GM19238 (cell line): Measurements from ENCODE around the gene SPAG4.

Experiments
- DNase-seq: peaks from one replicate; pipeline ENCODE4 v3.0.0; 2011; ENCODE audit warnings: low spot score; ENCODE audit not compliant: insufficient read length

SPAG4 gene

DNA sequence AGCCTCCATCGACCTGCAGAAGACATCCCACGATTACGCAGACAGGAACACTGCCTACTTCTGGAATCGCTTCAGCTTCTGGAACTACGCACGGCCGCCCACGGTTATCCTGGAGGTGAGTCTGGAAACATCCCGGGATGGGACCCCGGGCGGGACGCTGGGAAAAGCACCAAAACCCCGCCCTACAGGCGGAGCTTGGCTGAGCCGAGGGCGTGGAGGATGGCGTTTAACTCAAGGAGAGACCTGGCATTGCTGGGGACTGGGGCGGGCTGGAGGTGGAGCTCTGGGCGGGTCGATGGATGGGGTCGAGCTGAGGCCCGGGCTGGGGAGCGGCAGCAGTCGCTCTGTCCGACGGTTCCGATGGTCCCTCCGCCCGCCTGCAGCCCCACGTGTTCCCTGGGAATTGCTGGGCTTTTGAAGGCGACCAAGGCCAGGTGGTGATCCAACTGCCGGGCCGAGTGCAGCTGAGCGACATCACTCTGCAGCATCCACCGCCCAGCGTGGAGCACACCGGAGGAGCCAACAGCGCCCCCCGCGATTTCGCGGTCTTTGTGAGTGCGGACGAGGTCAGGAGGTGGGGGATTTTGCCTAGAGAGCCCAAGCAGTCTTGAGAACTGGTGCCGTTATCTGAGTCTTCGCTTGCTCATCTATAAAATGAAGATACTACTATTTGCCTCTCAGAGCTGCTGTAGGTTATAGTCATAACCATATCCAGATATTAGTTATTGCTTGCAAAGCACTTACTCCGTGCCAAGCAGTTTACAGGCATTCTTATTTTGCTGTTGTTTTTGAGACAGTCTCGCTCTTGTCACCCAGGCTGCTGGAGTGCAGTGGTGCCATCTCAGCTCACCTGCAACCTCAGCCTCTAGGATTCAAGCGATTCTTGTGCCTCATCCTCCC is 3.8 kb downstream of the SPAG4 start:
- peak; percentile 77 for DNase-seq

- no peak for DNase-seq
Measured at GRCh38 chr20:35620818-35621559, 5.4 kb downstream of the SPAG4 start.

DNA sequence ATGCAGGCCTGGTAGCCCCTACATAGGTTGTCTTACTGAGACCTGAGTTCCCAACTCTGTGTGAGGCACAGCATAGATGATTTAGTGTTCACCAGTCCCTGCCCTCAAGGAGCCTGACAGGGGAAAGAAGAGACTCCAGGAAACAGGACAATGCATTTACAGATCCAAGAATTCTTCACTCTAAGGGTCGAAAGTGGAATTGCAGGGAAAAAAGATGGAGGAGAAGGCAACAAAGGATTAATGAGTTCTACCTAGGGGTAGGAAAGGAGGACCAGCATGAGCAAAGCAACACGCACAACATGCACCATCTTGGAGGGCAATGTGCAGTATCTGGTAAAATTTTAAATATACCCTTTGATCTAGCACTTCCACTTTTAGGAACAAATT is 5.9 kb downstream of the SPAG4 start:
- no peak for DNase-seq

DNA sequence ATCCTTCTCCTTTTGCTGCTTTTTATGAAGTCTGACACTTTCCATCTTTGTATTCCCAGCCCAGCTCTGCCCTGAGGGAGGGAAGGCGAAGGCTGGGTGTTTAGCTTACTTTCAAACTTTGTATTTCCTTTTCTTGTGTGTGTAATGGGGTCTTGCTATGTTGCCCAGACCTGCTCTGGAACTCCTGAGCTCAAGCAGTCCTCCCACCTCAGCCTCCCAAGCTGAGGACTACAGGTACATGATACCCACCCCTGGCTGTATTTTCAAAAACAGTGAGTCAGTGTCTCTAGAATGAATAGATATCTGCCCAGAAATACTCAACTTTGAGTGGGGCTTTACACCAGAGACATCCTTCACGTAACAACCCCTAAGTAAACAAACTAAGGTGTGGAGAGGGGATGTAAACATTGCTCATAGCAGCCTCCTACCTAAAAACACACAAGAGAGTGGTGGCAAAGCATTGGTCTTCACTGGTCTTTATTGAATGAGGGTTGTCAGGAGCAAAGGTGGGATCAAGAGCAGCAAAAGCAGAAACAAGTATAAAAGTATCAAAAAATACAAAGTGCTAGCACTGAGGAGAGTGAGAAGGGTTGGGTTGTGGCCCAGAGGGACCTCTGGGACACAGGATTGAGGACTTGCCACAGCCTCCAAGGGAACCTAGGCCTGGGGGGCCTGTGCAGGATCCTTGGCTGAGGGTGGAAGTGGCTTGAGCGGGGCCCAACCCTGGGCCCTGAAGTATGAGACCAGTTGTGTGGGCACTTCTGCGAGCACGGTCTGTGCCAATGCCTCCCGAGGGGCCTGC is 10.2 kb downstream of the SPAG4 start:
- DNase-seq = no peak

- no peak for DNase-seq
Measured at GRCh38 chr20:35626386-35627001, 10.9 kb downstream of the SPAG4 start.

DNA sequence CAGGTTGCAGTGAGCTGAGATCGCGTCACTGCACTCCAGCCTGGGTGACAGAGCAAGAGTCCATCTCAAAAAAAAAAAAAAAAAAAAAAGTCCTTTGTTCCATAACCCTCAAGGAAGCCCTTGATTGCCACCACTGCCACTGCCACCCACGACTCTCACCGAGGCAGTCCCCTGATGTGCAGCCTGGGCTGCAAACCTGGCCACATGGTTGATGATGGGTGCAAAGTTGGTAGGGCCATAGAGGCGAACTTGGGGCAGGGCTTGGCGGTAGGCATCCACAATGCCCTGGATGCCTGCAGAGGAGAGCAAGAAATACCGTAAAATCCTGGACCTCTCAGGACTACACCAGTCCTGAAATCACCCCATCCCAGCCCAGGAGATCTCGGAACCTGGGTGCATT is 11.5 kb downstream of the SPAG4 start:
- DNase-seq = no peak

- no peak for DNase-seq
Measured at GRCh38 chr20:35629427-35630145, 14.0 kb downstream of the SPAG4 start.

- DNase-seq = no peak
Measured at GRCh38 chr20:35630636-35631035, 15.0 kb downstream of the SPAG4 start.

DNA sequence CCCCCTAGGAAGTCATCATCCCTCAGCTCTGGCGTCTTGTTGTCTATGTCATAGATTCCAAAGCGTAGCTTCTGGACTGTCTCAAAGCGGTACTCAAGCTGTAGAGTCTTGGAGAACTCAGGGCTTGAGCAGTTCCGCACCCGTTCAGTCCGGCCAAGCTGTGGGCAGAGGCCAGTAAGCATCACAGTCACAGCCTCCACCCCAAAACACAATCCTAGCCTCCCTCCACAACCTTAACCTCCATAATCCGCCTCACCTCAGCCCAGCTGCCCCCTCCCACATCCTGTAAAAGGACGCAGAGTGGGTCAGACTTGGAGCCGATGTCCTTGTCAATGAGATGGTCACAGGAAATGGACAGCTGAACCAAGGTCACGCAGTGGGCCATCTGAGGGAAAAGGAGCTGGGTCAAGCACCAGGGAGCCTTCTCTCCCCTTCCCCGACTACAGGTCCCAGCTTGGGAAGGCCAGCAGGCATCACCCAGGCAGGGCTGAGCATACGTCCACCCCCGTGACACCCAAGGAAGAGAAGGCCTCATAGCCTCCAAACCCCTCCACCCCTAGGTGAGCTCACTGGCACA is 17.0 kb downstream of the SPAG4 start:
- DNase-seq = no peak

- DNase-seq = no peak
Measured at GRCh38 chr20:35635652-35636051, 20.0 kb downstream of the SPAG4 start.

- DNase-seq = no peak
Measured at GRCh38 chr20:35636095-35636494, 20.5 kb downstream of the SPAG4 start.

DNA sequence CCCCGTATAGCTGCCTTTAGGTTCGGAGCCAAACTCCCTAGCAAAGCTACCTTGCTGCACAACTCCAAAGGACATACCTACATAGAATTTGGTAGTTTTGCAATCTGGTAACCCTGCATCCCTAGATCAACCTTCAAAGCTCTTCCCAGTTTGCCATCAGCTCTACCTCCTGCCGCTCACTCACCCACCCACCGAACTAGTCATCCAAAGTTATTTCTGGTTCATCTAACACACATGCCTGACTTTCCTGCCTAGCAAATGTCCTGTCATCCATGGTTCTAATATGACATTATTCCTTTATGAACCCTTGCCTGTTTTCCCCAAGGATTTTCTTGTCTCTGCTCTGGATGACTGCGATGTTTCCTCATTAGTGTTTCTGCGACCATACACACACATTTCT is 21.6 kb downstream of the SPAG4 start:
- no peak for DNase-seq

DNA sequence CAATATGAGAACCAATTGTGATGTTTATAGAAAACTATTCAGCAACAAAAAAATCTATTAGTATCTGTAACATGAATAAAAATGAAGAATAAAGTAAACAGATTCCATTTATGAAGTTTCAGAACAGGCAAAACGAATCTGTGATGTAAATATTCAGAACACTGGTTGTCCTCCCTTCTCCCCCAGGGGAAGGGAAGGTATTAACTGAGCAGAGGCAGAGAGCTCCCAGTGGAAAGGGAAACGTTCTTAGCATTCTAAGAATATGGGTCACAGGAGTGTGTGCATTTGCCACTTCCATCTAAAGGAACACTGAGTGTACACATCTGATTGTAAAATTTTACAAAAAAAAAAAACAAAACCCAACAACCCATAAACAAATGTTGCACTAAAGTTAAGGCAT is 23.1 kb downstream of the SPAG4 start:
- no peak for DNase-seq

GRCh38 chr20:35640724-35641123 is 25.1 kb downstream of the SPAG4 start:
- no peak for DNase-seq

GRCh38 chr20:35641743-35642142 is 26.1 kb downstream of the SPAG4 start:
- DNase-seq = no peak

GRCh38 chr20:35643045-35643444 is 27.4 kb downstream of the SPAG4 start:
- DNase-seq = no peak

GRCh38 chr20:35644806-35645205 is 29.2 kb downstream of the SPAG4 start:
- no peak for DNase-seq

DNA sequence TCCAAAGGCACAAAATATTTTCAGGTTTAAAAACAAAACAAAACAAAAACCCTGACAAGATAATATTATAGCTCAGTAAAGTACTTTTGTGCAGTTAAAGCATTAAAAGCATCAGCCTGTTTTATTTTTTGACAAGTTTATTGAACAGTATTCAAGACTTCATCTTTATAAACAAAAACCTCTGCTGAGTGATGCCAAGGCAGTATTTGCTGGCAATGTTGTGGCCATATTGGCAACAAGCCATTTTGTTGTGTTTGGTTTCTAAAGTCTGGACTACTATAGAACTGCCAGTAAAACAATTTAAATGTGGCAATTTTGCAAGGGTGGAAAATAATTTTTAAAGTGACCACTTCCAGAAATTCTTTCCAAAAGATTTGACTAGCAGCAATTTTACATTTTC is 33.2 kb downstream of the SPAG4 start:
- DNase-seq = no peak

DNA sequence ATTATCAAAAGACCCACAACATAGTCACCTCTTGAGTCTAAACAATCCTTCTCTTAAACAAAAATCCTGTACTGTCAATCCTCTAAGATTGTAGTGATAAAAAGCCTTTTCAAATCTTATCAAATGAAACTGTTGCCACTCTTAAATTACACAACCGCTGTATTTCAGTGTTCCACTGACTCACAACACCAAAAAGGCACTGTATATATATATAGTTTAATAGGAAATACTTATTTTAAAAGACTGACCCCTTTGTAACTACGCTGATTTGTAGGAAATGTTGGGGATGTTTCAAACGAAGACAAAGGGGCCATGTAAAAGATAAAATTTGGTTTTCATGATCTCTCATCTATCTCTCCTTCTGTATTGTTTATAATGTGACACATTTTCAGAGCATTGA is 35.0 kb downstream of the SPAG4 start:
- DNase-seq = no peak

GRCh38 chr20:35651958-35652357 is 36.3 kb downstream of the SPAG4 start:
- no peak for DNase-seq
